NB4 (cell line): ENCODE results near the gene LARP4B.

Experiments used
- MYC ChIP-seq: IDR thresholded peaks from 2 replicates; pipeline ENCODE4 v1.6.1; 2011; ENCODE audit warnings: low read depth, low read length
- POLR2A ChIP-seq: IDR thresholded peaks from 2 replicates; pipeline ENCODE4 v1.6.1; 2011; ENCODE audit warnings: mild to moderate bottlenecking; ENCODE audit not compliant: insufficient read length; ENCODE audit errors: extremely low read depth
- TF ChIP-seq, protein P1 (sequence below): IDR thresholded peaks from 2 replicates; pipeline ENCODE4 v1.6.1; 2011; ENCODE audit warnings: low read depth, low read length
- TF ChIP-seq, protein P2 (sequence below): IDR thresholded peaks from one replicate; pipeline ENCODE4 v1.5.1; 2012; ENCODE audit warnings: low read depth, low read length

DNA sequence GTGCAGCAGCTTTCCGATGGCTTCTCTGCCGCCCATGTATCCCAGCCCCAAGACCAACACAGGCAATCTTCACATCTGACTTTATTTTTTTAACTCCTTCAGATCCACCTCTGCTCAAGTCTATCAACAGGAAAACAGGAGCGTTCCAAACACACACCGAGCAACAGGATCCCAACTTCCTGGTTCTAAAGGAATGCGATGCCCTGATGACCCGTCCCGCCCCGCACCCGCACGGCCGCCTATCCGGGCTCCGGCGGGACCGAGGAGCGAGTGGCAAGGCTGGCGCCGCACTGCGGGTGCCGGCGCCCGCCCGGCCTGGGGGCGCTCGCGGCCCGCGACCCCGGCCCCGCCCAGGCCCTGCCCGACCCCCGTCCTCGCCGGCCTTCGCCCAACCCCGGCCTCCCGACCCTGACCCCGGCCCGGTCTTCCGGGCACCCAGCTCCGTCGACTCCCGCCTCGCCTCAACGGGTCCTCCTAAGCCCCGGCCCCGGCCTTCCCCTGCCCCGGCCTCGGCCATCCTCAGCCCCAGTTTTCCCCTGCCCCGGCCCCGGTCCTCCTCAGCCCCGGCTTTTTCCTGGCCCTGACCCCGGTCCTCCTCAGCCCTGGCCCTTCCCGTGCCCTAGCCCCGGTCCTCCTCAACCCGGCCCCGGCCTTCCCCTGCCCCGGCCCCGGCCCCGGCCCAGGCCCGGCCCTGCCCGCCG, 730 bp downstream of the LARP4B start:
- no peak for TF ChIP-seq POLR2A
- TF ChIP-seq, protein P1, sequence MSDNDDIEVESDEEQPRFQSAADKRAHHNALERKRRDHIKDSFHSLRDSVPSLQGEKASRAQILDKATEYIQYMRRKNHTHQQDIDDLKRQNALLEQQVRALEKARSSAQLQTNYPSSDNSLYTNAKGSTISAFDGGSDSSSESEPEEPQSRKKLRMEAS: no peak
- TF ChIP-seq, protein P2, sequence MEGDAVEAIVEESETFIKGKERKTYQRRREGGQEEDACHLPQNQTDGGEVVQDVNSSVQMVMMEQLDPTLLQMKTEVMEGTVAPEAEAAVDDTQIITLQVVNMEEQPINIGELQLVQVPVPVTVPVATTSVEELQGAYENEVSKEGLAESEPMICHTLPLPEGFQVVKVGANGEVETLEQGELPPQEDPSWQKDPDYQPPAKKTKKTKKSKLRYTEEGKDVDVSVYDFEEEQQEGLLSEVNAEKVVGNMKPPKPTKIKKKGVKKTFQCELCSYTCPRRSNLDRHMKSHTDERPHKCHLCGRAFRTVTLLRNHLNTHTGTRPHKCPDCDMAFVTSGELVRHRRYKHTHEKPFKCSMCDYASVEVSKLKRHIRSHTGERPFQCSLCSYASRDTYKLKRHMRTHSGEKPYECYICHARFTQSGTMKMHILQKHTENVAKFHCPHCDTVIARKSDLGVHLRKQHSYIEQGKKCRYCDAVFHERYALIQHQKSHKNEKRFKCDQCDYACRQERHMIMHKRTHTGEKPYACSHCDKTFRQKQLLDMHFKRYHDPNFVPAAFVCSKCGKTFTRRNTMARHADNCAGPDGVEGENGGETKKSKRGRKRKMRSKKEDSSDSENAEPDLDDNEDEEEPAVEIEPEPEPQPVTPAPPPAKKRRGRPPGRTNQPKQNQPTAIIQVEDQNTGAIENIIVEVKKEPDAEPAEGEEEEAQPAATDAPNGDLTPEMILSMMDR: no peak
- TF ChIP-seq MYC: no peak
